Lung (tissue), 12 donors: ENCODE data around the gene TPRN. TPM values are rescaled to one million over a fixed set of nuclear protein-coding genes. Genes with fewer than 3 reads are reported as not detected.

ENCODE experiments used
- ATAC-seq: fragments of 200-7000 bp; cut with Tn5 transposase; one replicate; pipeline ENCODE4 v1.9.1; 2020; ENCODE audit warnings: moderate number of reproducible peaks; ENCODE audit not compliant: insufficient read depth, low FRiP score
- DNase-seq, 3 donors: peaks; one replicate each; pipeline ENCODE4 v3.0.0-alpha.2; 2013 to 2017
- H3K27ac ChIP-seq, 2 donors: one replicate each; pipeline ENCODE4 v1.5.1; 2013; ENCODE audit warnings: mild to moderate bottlenecking in 2 of 2, moderate library complexity in 2 of 2, control low read depth in 1 of 2, inconsistent platforms in 1 of 2, low read depth in 1 of 2, low read length in 1 of 2
- H3K27me3 ChIP-seq, 3 donors: one replicate each; pipeline ENCODE4 v1.5.1; 2013; ENCODE audit warnings: low read length in 2 of 3; ENCODE audit not compliant: control insufficient read depth in 3 of 3, insufficient read depth in 3 of 3
- H3K36me3 ChIP-seq, 4 donors: one replicate each; pipeline ENCODE4 v1.5.1; 2013; ENCODE audit warnings: low read length in 4 of 4, mild to moderate bottlenecking in 1 of 4, moderate library complexity in 1 of 4; ENCODE audit not compliant: control insufficient read depth in 4 of 4, insufficient read depth in 4 of 4
- H3K4me1 ChIP-seq, 5 donors: one replicate each; pipeline ENCODE4 v1.5.1; 2013; ENCODE audit warnings: low read length in 5 of 5, mild to moderate bottlenecking in 2 of 5, moderate library complexity in 1 of 5; ENCODE audit not compliant: control insufficient read depth in 5 of 5, insufficient read depth in 5 of 5
- H3K4me3 ChIP-seq: one replicate; pipeline ENCODE4 v1.5.1; 2013; ENCODE audit warnings: mild to moderate bottlenecking, control low read depth, moderate library complexity
- H3K9ac ChIP-seq, 2 donors: one replicate each; pipeline ENCODE4 v1.5.1; 2013; ENCODE audit warnings: low read length in 2 of 2, control low read depth in 1 of 2; ENCODE audit not compliant: insufficient read depth in 1 of 2
- H3K9me3 ChIP-seq, 4 donors: one replicate each; pipeline ENCODE4 v1.5.1; 2013; ENCODE audit warnings: low read length in 3 of 4, mild to moderate bottlenecking in 1 of 4, moderate library complexity in 1 of 4; ENCODE audit not compliant: control insufficient read depth in 4 of 4, insufficient read depth in 3 of 4
- WGBS, 2 donors: extraction: QIAGEN DNeasy Blood & Tissue Kit; methylation state at CpG; one replicate each; pipeline ENCODE4 v1.1.7; 2013; 5-methylcytosine and 5-hydroxymethylcytosine counted together
- polyA plus RNA-seq, 2 donors: library from polyadenylated mRNA; stranded (reverse); fragments of 200-250 nt; gene quantifications; one replicate each; pipeline ENCODE4 v1.2.1, GENCODE V29; 2013
- total RNA-seq, 2 donors: library from RNA; depleted of rRNA in 1 of 2; stranded (reverse); fragments of >200 nt in 1 of 2; gene quantifications; one replicate each; pipeline ENCODE4 v1.2.1, GENCODE V29; 2014 to 2021
- TF ChIP-seq, protein P1 (sequence below): IDR thresholded peaks from 2 replicates; pipeline ENCODE4 v1.5.1; 2012; ENCODE audit warnings: mild to moderate bottlenecking; ENCODE audit errors: control extremely low read depth, extremely low read depth
- donor health status: control.
- donor health status: control.
- donor health status: Bipolar disorder and iron deficiency.
- donor health status: healthy.
- donor health status: DM: yes; HTN: yes; CAD: no.

The TPRN gene
- total and polyA plus RNA-seq, 4 donors: 8.9 to 30.6 (median 15.5) TPM

GRCh38 chr9:137147091-137147792, 53.3 kb downstream of the TPRN start:
- TF ChIP-seq, protein P1, sequence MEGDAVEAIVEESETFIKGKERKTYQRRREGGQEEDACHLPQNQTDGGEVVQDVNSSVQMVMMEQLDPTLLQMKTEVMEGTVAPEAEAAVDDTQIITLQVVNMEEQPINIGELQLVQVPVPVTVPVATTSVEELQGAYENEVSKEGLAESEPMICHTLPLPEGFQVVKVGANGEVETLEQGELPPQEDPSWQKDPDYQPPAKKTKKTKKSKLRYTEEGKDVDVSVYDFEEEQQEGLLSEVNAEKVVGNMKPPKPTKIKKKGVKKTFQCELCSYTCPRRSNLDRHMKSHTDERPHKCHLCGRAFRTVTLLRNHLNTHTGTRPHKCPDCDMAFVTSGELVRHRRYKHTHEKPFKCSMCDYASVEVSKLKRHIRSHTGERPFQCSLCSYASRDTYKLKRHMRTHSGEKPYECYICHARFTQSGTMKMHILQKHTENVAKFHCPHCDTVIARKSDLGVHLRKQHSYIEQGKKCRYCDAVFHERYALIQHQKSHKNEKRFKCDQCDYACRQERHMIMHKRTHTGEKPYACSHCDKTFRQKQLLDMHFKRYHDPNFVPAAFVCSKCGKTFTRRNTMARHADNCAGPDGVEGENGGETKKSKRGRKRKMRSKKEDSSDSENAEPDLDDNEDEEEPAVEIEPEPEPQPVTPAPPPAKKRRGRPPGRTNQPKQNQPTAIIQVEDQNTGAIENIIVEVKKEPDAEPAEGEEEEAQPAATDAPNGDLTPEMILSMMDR: no peak
- ATAC-seq (no peak), DNase-seq (no peak)
- Histone ChIP-seq H3K4me1 (no peaks in the 10 kb centered on the region), H3K36me3 (no peaks in the 10 kb centered on the region), H3K4me3 (no peak overlapping the region), H3K9ac (no peak overlapping the region), H3K27ac (no peak overlapping the region), H3K9me3 (peaks cover 0 to under 1% (median 0%) of the 10 kb centered on the region in 4 donors), H3K27me3 (peaks cover 0 to 16% (median 7%) of the 10 kb centered on the region in 3 donors)
- 85 to 88% methylated on average over 25 to 26 of the region's 26 CpGs for WGBS, 2 donors

GRCh38 chr9:137146527-137146918, 54.0 kb downstream of the TPRN start:
- TF ChIP-seq, protein P1: no peak
- Histone ChIP-seq H3K27ac (no peak overlapping the region), H3K36me3 (no peaks in the 10 kb centered on the region), H3K9ac (no peak overlapping the region), H3K4me1 (no peaks in the 10 kb centered on the region), H3K27me3 (peaks cover 0 to 21% (median 7%) of the 10 kb centered on the region in 3 donors), H3K9me3 (peaks cover 0 to 3% (median 0%) of the 10 kb centered on the region in 4 donors), H3K4me3 (no peak overlapping the region)
- 63 to 72% methylated on average over 8 to 9 of the region's 9 CpGs for WGBS, 2 donors
- ATAC-seq (no peak), DNase-seq (no peak)

DNA sequence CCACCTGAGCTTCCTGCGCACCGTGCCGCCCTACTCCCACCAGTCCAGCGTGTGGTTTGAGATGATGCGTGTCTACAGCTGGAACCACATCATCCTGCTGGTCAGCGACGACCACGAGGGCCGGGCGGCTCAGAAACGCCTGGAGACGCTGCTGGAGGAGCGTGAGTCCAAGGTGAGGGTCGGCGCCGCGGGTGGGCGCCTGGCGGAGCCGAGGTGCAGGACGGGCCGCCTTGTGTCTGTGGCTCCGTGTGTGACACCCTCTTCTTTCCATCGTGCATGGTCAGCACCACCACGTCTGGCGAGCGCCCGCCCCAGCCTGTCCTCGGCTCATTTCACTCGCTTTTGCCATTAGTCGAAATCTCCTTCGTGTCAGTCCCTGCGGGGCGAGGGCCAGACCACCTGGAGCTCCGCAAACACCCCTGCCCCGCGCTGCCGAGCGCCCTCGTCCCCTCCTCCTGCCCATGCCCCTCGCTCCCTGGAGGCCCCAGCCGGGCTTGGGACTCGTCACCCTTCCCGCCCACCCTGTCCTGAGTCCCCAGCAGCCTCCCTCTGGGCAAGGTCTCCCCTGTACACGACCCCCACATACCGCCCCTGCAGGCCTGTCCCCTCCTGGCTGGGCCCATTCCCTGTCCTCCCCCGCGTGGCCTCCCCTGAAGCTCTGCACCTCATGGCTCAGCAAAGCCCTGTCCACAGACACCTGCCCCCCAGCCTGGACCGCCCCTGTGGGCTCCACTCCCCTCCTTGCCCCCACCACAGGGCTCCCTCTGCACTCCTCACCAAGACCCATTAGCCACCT, 54.6 kb downstream of the TPRN start:
- Histone ChIP-seq H3K36me3 (no peaks in the 10 kb centered on the region), H3K4me1 (no peaks in the 10 kb centered on the region), H3K4me3 (no peak overlapping the region), H3K9me3 (peaks cover 0 to 3% (median 0%) of the 10 kb centered on the region in 4 donors), H3K27ac (no peak overlapping the region), H3K27me3 (peaks cover 0 to 22% (median 7%) of the 10 kb centered on the region in 3 donors), H3K9ac (no peak overlapping the region)
- TF ChIP-seq, protein P1: no peak
- ATAC-seq (no peak), DNase-seq (no peak)
- 53 to 63% methylated on average over 47 to 48 of the region's 49 CpGs for WGBS, 2 donors
